H1 (cell line): ENCODE data around the gene NBAS.

Experiments
- CTCF ChIP-seq, 3 experiments: IDR thresholded peaks; 1 replicate in 2 of 3; 2 replicates in 1 of 3; pipeline versions ENCODE4 v1.5.1 to v1.6.1; 2011; ENCODE audit warnings: low read length in 3 of 3, mild to moderate bottlenecking in 3 of 3, inconsistent platforms in 2 of 3, low read depth in 1 of 3, moderate library complexity in 1 of 3; ENCODE audit not compliant: insufficient read depth in 1 of 3; ENCODE audit errors: control extremely low read depth in 1 of 3
- EZH2 ChIP-seq: fragments of 200-600 bp; sonication (generic); IDR thresholded peaks from 2 replicates; pipeline ENCODE4 v1.7.1; 2012; ENCODE audit warnings: low read depth, mild to moderate bottlenecking, moderate library complexity, low read length, inconsistent platforms; ENCODE audit not compliant: severe bottlenecking
- MAX ChIP-seq: IDR thresholded peaks from 2 replicates; pipeline ENCODE4 v1.6.1; 2012; ENCODE audit warnings: inconsistent platforms
- POLR2A ChIP-seq, 2 experiments: IDR thresholded peaks; 1 replicate in 1 of 2; 2 replicates in 1 of 2; pipeline ENCODE4 v1.6.1; 2011; ENCODE audit warnings: low read depth in 2 of 2, low read length in 2 of 2, mild to moderate bottlenecking in 2 of 2; ENCODE audit errors: control extremely low read depth in 1 of 2
- RAD21 ChIP-seq, 2 experiments: IDR thresholded peaks in 1 of 2; conservative IDR thresholded peaks in 1 of 2; 2 replicates each; pipeline ENCODE4 v1.6.1; 2011; ENCODE audit warnings: low read depth in 2 of 2, low read length in 2 of 2, improper control_type of control experiment in 1 of 2, inconsistent platforms in 1 of 2, mild to moderate bottlenecking in 1 of 2, moderate library complexity in 1 of 2

DNA sequence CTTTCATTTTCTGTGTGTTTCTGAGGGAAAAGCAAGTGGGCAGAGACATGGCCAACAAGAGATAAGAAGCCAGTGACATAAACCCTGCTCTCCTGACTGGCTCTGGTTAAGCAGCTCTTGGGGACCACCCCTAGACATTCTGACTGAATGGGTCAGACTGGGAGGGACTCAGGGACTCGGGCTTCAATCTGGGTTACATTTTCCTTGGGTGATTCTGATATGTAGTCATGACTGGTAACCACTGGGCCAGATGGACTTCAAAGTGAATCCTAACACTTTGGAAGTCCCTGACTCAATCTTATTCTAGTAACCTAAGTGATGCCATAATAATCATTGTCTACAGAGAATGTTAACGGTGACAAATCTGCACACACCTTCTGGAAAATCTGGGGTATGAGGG is 397.8 kb downstream of the NBAS start:
- TF ChIP-seq EZH2, result no peak
- TF ChIP-seq POLR2A (IDR thresholded peaks at IDR 0.05; ENCODE audit: control extremely low read depth in 1 of 2, low read depth in 2 of 2, low read length in 2 of 2), result no peak
- no peak for TF ChIP-seq CTCF (IDR thresholded peaks at IDR 0.05; ENCODE audit: control extremely low read depth in 1 of 3, insufficient read depth in 1 of 3, low read depth in 1 of 3, low read length in 3 of 3)
- TF ChIP-seq MAX, result no peak
- no peak for TF ChIP-seq RAD21 (IDR thresholded peaks at IDR 0.05 in 1 of 2, conservative IDR thresholded peaks at IDR 0.05 in 1 of 2; ENCODE audit: low read depth in 2 of 2, low read length in 2 of 2)
